Cardiac septum (tissue), 1 donor: Measurements from ENCODE around the gene CHIC2. TPM values are rescaled to one million over a fixed set of nuclear protein-coding genes. Genes with fewer than 3 reads are reported as not detected.
"Not testable (repeated sequence)": the region's sequence is repeated elsewhere in the genome, so short reads cannot be mapped to it uniquely, and the experiment has no call there.

Source experiments
- DNase-seq: peaks from one replicate; pipeline ENCODE4 v3.0.0-alpha.2; 2020; ENCODE audit warnings: low spot score
- intact Hi-C: fragments of 100-400 bp; cut with DNase I; formaldehyde crosslinking; loops from one replicate; pipeline ENCODE4 v1.14.0; 2022
- total RNA-seq: library from RNA; stranded (reverse); fragmentation: NEBNext Ultra II Directional; extraction: Animal tissue kit (Norgen Biotek cat#: 25700); gene quantifications from one replicate; pipeline ENCODE4 v1.2.1, GENCODE V29; 2021
- donor health status: DM: no; HTN: no; CAD: no.

The CHIC2 gene
- total RNA-seq, 1 donor from 2014 or later = 12.4 TPM

GRCh38 chr4:54065282-54066087, 1.1 kb upstream of the CHIC2 start:
- intact Hi-C loops = loop anchor here (2.0 to 10.0 kb wide), 3 partner anchors 17 to 361 kb away; no protein-coding TSS in a partner anchor
- no peak for DNase-seq

GRCh38 chr4:54063737-54064316, 578 bp downstream of the CHIC2 start:
- intact Hi-C loops = loop anchor here (2.0 to 10.0 kb wide), 3 partner anchors 19 to 359 kb away; no protein-coding TSS in a partner anchor
- peak; percentile 79 for DNase-seq

DNA sequence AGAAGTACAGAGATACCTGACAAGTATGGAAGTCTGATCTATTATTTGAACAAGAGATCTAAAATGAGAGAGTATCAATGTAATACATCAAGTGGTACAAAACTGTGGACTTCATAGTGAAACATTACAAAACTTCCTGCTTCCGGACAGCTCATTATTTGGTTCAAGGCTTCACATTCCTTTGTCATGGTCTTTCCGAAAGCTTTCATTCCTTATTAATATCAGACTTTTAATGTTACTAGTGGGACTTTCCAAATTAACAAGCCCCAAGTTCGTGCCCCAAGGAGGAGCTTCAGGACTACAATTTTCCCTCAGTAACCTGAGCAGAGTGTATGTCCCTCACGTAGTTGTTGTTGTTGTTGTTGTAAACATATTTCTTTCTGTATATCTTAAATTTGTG, 1.2 kb downstream of the CHIC2 start:
- no peak for DNase-seq
- intact Hi-C loops = loop anchor here (5.0 to 10.0 kb wide), 2 partner anchors 131 to 358 kb away; no protein-coding TSS in a partner anchor

- no peak for DNase-seq
- intact Hi-C loops = loop anchor here (5.0 to 10.0 kb wide), 2 partner anchors 130 to 358 kb away; no protein-coding TSS in a partner anchor
Observed at GRCh38 chr4:54062392-54062791, 2.0 kb downstream of the CHIC2 start.

DNA sequence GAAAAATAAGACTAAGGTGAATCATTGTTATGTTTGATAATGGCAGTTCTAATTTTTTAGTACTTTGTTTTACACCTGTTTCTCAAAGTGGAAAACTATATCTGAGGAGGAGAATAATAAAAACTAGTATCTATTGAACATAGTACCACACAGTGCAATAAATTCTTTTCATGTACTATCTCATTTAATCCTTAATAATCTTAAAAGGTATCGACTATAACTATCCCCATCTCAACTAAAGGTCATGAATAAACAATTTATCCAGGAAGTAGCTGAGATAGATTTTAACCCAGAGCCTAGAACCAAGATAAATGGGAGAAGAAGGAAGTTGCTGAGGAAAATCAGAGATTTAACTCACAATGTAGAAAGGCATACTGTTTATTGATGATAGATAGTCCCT, 2.5 kb downstream of the CHIC2 start:
- no peak for DNase-seq
- intact Hi-C loops = loop anchor here (5.0 to 10.0 kb wide), 2 partner anchors 130 to 357 kb away; no protein-coding TSS in a partner anchor

- DNase-seq = no peak
- intact Hi-C loops = loop anchor here (5.0 to 10.0 kb wide), 2 partner anchors 129 to 356 kb away; no protein-coding TSS in a partner anchor
Observed at GRCh38 chr4:54061067-54061466, 3.3 kb downstream of the CHIC2 start.

DNA sequence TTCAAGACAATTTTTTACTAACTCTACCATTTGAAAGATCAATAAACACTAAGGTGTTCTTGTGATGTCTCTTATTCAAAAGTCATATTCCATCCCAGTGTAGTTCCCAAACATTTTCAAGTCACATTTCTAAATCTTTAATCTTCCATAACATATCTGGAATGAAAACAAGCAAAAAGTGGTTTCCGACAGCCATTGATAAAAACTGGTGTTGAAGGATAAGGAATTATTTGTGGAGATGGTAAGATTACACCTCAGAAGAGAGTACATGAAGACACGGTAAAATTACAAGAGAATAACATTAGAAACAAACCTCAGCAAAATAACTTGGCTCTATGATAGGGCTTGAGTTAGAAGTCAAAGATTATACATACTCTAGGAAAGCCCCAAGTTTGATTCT, 4.3 kb downstream of the CHIC2 start:
- DNase-seq = no peak
- intact Hi-C loops = loop anchor here (5.0 to 10.0 kb wide), 2 partner anchors 128 to 355 kb away; no protein-coding TSS in a partner anchor

GRCh38 chr4:54058171-54058570, 6.2 kb downstream of the CHIC2 start:
- DNase-seq = no peak
- intact Hi-C loops = no loop called here

- DNase-seq = no peak
- intact Hi-C loops = no loop called here
Observed at GRCh38 chr4:54056360-54056759, 8.0 kb downstream of the CHIC2 start.

DNA sequence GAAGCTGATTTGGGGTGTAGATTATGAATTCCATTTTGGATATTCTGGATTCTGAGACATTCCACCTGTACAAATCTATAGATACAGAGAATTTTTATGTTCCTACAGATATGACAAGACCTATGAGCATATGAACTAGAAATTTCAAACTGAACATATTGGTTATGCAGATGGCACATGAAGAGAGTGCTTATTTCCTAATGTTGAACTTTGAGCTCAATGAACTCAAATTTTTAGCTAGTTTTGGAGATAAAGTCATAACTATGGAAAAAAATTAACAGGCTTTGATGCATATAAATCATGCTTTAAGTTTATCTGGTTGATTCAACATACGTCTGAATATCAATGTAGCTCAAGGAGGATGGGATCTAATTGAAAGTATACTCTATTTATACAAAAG, 8.9 kb downstream of the CHIC2 start:
- intact Hi-C loops = no loop called here
- DNase-seq = no peak

GRCh38 chr4:54054501-54054900, 9.9 kb downstream of the CHIC2 start:
- DNase-seq = no peak
- intact Hi-C loops = no loop called here

- DNase-seq, intact Hi-C loops: not testable (repeated sequence)
Observed at GRCh38 chr4:54053322-54053721, 11.1 kb downstream of the CHIC2 start.

- intact Hi-C loops = no loop called here
- DNase-seq = no peak
Observed at GRCh38 chr4:54050214-54050904, 14.0 kb downstream of the CHIC2 start.

DNA sequence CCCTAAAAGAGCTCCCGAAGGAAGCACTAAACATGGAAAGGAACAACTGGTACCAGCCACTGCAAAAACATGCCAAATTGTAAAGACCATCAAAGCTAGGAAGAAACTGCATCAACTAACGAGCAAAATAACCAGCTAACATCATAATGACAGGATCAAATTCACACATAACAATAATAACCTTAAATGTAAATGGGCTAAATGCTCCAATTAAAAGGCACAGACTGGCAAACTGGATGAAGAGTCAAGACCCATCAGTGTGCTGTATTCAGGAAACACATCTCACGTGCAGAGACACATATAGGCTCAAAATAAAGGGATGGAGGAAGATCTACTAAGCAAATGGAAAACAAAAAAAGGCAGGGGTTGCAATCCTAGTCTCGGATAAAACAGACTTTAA, 20.8 kb downstream of the CHIC2 start:
- DNase-seq, intact Hi-C loops: not testable (repeated sequence)

DNA sequence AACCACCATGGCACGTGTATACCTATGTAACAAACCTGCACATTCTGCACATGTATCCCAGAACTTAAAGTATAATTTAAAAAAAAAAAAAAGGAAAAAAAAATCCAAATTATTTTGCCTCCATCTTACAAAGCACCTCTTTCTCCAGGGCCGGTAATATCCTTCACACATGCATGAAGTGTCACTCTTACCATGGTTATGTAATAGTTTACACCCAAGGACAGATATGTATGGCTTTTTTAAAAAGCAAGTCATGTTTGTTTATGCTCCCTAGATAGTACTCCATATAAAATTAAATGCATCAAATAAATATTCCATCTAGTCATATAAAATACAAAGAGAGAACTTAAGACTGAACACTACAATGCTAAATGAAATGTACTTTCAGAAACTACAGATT, 22.5 kb downstream of the CHIC2 start:
- no peak for DNase-seq
- intact Hi-C loops = no loop called here

DNA sequence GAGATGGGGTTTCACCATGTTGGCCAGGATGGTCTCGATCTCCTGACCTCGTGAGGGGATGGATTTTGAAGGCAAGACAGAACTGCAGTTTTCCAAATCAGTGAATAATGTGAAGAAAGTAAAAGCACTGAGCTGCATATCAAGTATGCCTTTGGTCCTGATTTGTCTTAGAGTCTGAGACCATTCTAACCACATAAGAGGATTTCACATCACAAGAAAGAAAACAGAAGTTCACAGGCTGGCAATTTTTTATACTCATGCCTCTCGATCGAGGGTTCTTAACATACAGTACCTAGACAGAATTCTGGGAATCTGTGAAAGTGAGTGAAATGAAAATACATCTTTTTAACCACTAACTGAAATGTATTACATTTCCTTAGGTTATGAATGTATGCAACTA, 23.3 kb downstream of the CHIC2 start:
- intact Hi-C loops = no loop called here
- DNase-seq = no peak

- no peak for DNase-seq
- intact Hi-C loops = no loop called here
Observed at GRCh38 chr4:54038056-54038455, 26.3 kb downstream of the CHIC2 start.

DNA sequence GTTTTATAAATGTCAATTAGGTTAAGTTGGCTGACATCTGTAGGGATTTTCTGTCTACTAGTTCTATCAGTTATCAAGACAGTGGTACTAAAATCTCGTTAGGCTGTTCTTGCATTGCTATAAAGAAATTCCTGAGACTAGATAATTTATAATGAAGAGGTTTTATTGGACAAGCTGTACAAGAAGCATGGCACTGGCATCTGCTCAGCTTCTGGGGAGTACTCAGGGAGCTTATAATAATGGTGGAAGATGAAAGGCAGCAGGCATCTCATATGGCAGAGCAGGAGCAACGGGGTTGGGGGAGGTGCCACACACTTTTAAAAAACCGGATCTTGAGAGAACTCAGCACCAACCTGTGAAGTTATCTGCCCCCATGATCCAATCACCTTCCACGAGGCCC, 28.2 kb downstream of the CHIC2 start:
- DNase-seq = no peak
- intact Hi-C loops = no loop called here

- intact Hi-C loops = no loop called here
- no peak for DNase-seq
Observed at GRCh38 chr4:54032558-54033135, 31.8 kb downstream of the CHIC2 start.

- DNase-seq = no peak
- intact Hi-C loops = no loop called here
Observed at GRCh38 chr4:54027311-54027710, 37.1 kb downstream of the CHIC2 start.
